ENCODE data around the gene LRMDA.

Gene LRMDA

DNA sequence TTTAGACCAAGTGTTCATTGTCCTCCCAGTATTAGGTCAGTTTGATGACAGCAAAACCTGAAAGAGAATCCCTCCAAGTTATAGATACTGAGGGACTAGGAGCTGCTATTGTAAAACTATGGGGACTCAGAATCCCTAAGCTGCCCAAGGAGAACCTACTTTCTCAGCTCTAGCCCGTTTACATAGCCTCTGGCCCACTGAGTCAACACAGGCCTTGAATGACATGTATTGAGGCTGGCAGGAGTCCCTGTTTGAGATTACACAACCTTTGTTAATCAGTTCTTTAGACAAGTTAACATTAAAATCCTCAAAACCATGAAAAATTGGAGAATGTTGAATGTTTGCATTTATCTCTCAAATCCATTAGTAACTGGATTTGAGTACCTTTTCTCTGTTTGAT lies 1127.2 kb downstream of the LRMDA start:
- H3K4me2 ChIP-seq (ENCODE audit: insufficient read depth, low read length): no peak overlapping the region
- ATAC-seq (ENCODE audit: insufficient read depth, low read depth) (no peak), DNase-seq (no peak)
- no peaks in the 10 kb centered on the region for H4K20me1 ChIP-seq (ENCODE audit: insufficient read depth, low read length)
- no peaks in the 10 kb centered on the region for H3K4me1 ChIP-seq (ENCODE audit: insufficient read depth, low read length)
- H3K36me3 ChIP-seq (ENCODE audit: insufficient read depth, low read length): no peaks in the 10 kb centered on the region
- H3K27ac ChIP-seq (ENCODE audit: low read length): no peak overlapping the region
- H3K9me3 ChIP-seq (ENCODE audit: insufficient read depth, low read length, severe bottlenecking): no peaks in the 10 kb centered on the region
- H3K9ac ChIP-seq (ENCODE audit: low read depth, low read length): no peak overlapping the region
- no peaks in the 10 kb centered on the region for H3K79me2 ChIP-seq (ENCODE audit: insufficient read depth, low read length)
- no peak for TF ChIP-seq EZH2 (IDR thresholded peaks at IDR 0.05; ENCODE audit: borderline replicate concordance, low read depth, low read length, severe bottlenecking)
- TF ChIP-seq, protein P1, sequence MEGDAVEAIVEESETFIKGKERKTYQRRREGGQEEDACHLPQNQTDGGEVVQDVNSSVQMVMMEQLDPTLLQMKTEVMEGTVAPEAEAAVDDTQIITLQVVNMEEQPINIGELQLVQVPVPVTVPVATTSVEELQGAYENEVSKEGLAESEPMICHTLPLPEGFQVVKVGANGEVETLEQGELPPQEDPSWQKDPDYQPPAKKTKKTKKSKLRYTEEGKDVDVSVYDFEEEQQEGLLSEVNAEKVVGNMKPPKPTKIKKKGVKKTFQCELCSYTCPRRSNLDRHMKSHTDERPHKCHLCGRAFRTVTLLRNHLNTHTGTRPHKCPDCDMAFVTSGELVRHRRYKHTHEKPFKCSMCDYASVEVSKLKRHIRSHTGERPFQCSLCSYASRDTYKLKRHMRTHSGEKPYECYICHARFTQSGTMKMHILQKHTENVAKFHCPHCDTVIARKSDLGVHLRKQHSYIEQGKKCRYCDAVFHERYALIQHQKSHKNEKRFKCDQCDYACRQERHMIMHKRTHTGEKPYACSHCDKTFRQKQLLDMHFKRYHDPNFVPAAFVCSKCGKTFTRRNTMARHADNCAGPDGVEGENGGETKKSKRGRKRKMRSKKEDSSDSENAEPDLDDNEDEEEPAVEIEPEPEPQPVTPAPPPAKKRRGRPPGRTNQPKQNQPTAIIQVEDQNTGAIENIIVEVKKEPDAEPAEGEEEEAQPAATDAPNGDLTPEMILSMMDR (IDR thresholded peaks at IDR 0.05; ENCODE audit: borderline replicate concordance, extremely low read depth, low read length, poor library complexity, severe bottlenecking): no peak
- no peak overlapping the region for H3K4me3 ChIP-seq (ENCODE audit: low read depth in 1 of 2, low read length in 2 of 2)
- H3K27me3 ChIP-seq (ENCODE audit: insufficient read depth, low read length, poor library complexity): no peaks in the 10 kb centered on the region
- H2AFZ ChIP-seq (ENCODE audit: low read depth, low read length): no peak overlapping the region

DNA sequence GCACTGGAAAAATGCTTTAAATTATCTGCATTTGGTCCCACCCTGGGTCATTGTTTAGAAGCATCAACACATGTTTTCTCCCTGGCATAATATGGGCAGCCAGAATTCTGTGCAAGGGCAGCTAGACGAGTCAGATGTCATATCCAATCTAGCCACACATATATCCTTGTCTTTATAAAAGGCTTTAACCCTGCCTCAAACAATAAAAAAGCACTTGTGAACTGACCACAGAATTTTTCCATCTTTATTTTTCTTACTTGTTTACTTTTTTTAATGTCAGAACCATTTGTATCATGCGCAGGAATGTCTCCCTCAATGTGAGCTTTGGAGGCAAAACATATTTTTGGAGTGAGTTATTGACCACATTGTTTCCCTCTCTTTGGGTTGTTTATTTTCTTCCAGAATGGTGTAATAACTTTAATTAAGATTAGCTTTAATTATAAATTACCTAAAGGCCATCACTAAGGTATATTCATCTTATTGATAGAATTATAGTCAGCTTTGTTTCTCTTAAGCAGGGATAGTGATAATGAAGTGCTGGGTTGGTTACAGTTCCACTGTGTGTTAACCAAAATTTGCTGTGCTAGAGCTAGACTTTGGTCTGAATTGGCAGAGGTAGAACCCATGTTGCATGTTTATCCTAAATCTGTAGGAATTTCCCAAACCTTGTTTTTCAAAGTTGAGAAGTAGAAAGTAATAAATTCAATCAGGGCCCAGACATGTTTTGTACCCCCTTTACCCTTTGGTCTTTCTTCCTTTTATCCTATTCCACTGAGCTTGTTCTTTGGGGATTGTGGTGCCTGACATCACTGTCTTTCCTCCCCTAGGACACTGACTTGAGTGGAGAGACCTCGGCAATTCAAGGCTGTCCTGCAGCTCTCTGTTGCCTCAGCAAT lies 1127.8 kb downstream of the LRMDA start:
- Histone ChIP-seq H3K27me3 (ENCODE audit: insufficient read depth, low read length, poor library complexity) (no peaks in the 10 kb centered on the region), H4K20me1 (ENCODE audit: insufficient read depth, low read length) (no peaks in the 10 kb centered on the region), H3K36me3 (ENCODE audit: insufficient read depth, low read length) (no peaks in the 10 kb centered on the region), H3K4me3 (ENCODE audit: low read depth in 1 of 2, low read length in 2 of 2) (no peak overlapping the region), H3K4me2 (ENCODE audit: insufficient read depth, low read length) (no peak overlapping the region), H3K4me1 (ENCODE audit: insufficient read depth, low read length) (no peaks in the 10 kb centered on the region), H3K9ac (ENCODE audit: low read depth, low read length) (no peak overlapping the region), H3K79me2 (ENCODE audit: insufficient read depth, low read length) (no peaks in the 10 kb centered on the region), H3K27ac (ENCODE audit: low read length) (no peak overlapping the region), H2AFZ (ENCODE audit: low read depth, low read length) (no peak overlapping the region), H3K9me3 (ENCODE audit: insufficient read depth, low read length, severe bottlenecking) (no peaks in the 10 kb centered on the region)
- TF ChIP-seq, protein P1 (IDR thresholded peaks at IDR 0.05; ENCODE audit: borderline replicate concordance, extremely low read depth, low read length, poor library complexity, severe bottlenecking): no peak
- no peak for TF ChIP-seq EZH2 (IDR thresholded peaks at IDR 0.05; ENCODE audit: borderline replicate concordance, low read depth, low read length, severe bottlenecking)
- no peak for ATAC-seq (ENCODE audit: insufficient read depth, low read depth)
- no peak for DNase-seq

DNA sequence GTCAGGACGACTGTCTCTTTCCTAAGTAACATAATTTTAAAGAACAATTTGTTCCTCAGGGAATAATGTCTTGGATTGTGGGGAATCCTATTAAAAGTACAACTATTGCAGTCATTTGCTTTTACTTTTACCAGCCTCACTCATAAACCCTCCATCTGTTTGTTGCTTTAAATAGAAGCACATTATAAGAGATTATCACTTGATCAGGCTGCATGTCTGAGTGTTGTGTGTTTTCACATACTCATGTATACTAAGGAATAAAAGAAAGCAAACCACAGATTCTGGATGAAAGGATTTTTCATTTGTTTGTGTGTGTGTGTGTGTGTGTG lies 1128.4 kb downstream of the LRMDA start:
- Histone ChIP-seq H4K20me1 (ENCODE audit: insufficient read depth, low read length) (no peaks in the 10 kb centered on the region), H3K9ac (ENCODE audit: low read depth, low read length) (no peak overlapping the region), H3K27ac (ENCODE audit: low read length) (no peak overlapping the region), H3K4me1 (ENCODE audit: insufficient read depth, low read length) (no peaks in the 10 kb centered on the region), H3K4me2 (ENCODE audit: insufficient read depth, low read length) (no peak overlapping the region), H3K79me2 (ENCODE audit: insufficient read depth, low read length) (no peaks in the 10 kb centered on the region), H3K36me3 (ENCODE audit: insufficient read depth, low read length) (no peaks in the 10 kb centered on the region), H2AFZ (ENCODE audit: low read depth, low read length) (no peak overlapping the region), H3K9me3 (ENCODE audit: insufficient read depth, low read length, severe bottlenecking) (no peaks in the 10 kb centered on the region), H3K4me3 (ENCODE audit: low read depth in 1 of 2, low read length in 2 of 2) (no peak overlapping the region), H3K27me3 (ENCODE audit: insufficient read depth, low read length, poor library complexity) (no peaks in the 10 kb centered on the region)
- TF ChIP-seq EZH2 (IDR thresholded peaks at IDR 0.05; ENCODE audit: borderline replicate concordance, low read depth, low read length, severe bottlenecking): no peak
- TF ChIP-seq, protein P1 (IDR thresholded peaks at IDR 0.05; ENCODE audit: borderline replicate concordance, extremely low read depth, low read length, poor library complexity, severe bottlenecking): no peak
- ATAC-seq (ENCODE audit: insufficient read depth, low read depth): no peak
- no peak for DNase-seq

Data from DND-41 (cell line).